Stimulated activated CD4-positive, alpha-beta T cell treated with anti-CD3 and anti-CD28 coated beads, Interleukin-4, amount 100 ng/mL, for 4 hours (primary cell): ENCODE results near the gene NTNG1.

ENCODE experiments used
- DNase-seq, 2 experiments: peaks; one replicate each; pipeline ENCODE4 v3.0.0-alpha.2; 2020

The NTNG1 gene

GRCh38 chr1:107467811-107468210 is 327.0 kb downstream of the NTNG1 start:
- DNase-seq: no peak

DNA sequence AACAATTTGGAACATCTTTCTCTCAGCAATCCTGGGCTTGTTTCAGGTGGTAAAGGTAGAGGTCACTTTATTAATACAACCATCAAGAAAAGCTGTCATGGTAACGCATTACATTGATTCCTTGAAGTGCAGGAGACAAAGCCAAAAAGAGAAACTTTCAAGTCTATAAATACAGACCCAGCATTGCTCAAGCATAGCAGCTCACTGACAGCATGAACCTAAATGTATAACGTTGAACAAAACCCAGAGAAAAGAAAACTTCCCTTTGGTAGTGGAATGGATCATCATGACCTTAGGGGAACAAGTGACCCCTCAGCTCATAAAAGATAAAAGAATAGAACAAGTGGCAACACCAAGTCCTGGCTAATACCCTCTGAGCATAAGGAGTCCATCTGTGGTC is 332.2 kb downstream of the NTNG1 start:
- DNase-seq: no peak

- DNase-seq: no peak
Observed at GRCh38 chr1:107474877-107475612, 334.2 kb downstream of the NTNG1 start.

DNA sequence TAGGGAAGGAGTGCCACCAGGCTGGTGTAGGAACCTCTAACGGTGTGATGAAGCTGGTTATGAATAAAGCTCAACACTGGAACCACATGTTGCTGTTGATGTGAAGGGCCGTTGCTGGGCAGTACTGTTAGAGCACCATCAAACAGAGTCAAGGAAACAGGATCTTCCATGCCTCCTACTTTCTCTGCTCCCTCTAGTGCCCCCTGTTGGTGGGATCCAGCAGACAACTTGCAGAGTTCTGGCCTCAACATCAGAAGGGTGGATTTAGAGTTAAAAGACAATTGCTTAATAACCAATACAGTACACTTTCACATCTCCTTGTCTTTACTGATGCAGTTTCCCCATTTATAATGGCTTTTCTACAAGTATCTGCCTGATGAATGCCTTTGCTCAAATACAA is 336.4 kb downstream of the NTNG1 start:
- DNase-seq: no peak

DNA sequence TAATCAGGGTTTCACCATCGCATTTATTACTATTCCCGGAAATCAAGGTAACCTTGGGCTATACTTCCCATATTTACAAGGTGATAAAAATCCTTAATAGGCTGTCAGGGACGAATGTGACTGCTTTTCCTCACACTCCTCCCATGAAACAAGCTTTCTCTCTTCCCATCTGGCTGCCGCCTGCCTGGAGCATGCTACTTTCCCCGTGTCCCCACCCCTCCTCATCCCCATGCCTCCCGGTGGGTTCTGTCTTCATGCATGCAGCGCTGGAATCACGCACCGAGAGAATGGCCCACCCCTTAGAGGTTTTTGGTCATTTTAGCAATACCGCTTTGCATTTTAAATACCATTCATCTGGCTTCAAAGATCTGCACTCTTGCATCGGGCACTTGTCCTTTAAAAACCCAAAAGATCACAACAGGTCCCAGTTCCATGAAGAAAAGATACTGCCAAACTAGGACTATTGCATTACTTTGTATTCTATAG is 339.1 kb downstream of the NTNG1 start:
- DNase-seq: no peak

- no peak for DNase-seq
Observed at GRCh38 chr1:107480548-107481415, 339.9 kb downstream of the NTNG1 start.

GRCh38 chr1:107481756-107482384 is 341.0 kb downstream of the NTNG1 start:
- no peak for DNase-seq

DNA sequence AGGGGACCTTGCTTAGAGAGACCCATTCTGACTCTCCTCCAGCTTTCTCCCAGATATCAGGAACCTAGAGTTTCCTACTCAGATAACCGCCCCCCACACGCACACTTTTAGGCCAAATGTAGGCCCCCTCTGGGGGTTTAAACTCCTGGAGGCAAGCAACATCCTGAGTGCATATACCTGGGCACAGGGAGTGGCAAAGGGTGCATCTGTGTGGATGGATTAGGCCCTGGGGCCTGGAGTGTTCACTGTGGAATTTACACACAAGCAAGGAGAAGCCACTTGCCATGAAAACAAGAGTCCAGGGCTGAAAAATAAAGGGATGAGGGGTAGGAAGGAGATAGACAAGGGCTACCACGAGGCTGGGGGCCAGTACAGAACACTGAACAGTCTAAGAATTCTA is 343.1 kb downstream of the NTNG1 start:
- no peak for DNase-seq

- DNase-seq: no peak
Observed at GRCh38 chr1:107486349-107486748, 345.5 kb downstream of the NTNG1 start.

GRCh38 chr1:107487506-107487905 is 346.7 kb downstream of the NTNG1 start:
- DNase-seq: no peak

DNA sequence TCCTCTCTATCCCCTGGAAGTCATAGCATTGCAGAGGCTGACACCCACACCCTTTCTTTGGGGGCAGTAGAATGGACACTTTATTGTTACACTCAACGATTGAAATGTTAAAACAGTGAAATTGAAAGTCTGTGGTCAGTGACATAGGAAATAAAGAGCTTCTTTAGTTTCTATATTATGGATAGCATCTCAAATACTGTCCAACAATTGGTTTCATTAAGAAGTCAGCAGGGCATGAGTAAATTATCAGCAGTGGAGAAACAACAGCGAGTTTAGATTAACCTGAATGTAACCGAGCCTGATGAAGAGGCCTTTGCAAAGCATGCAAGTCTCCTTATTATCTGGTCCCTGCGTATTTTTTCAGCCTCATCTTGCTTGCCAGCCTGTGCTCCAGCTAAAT is 350.7 kb downstream of the NTNG1 start:
- no peak for DNase-seq

DNA sequence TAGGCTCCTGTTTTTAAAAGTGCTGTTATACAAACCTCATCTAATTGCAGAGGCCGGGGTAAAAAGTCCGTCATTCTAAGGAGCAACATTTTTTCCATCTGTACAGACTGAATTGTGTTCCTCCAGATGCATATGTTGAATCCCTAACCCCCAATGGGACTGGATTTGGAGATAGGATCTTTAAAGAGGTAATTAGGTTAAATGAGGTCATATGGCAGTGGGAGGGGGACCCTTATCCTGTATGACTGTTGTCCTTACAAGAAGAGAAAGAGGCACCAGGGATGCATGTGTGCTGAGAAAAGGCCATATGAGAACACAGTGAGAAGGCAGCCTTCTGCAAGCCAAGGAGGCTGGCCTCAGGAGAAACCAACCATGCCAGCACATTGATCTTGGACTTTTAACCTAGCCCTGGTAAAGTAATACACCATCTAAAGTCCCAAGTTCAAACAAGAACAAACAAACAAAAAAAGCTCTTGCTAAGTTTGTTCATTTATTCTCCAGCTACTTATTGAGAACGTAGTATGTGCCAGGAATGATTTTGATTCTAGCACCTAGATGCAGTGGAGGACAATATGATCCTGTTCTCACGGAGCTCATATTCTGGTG is 352.4 kb downstream of the NTNG1 start:
- no peak for DNase-seq

GRCh38 chr1:107494061-107494460 is 353.2 kb downstream of the NTNG1 start:
- DNase-seq: no peak

DNA sequence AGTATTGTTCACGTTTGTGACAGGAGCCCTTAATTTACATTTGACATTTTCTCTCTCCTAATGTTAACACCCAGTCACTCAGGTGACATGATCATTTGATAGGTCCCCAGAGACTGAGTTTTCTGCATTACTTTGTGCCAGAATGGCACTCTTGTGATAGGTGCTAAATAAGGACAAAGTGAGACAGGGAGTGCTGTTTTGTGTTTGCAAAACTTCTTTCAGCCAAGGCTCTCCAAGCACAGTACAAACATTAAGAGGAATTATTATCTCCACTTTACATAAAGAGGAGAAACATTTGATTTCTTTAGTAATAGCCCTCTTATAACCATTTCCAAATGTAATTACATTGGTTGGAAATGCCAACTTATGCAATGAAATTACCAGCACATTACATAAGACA is 355.2 kb downstream of the NTNG1 start:
- no peak for DNase-seq

DNA sequence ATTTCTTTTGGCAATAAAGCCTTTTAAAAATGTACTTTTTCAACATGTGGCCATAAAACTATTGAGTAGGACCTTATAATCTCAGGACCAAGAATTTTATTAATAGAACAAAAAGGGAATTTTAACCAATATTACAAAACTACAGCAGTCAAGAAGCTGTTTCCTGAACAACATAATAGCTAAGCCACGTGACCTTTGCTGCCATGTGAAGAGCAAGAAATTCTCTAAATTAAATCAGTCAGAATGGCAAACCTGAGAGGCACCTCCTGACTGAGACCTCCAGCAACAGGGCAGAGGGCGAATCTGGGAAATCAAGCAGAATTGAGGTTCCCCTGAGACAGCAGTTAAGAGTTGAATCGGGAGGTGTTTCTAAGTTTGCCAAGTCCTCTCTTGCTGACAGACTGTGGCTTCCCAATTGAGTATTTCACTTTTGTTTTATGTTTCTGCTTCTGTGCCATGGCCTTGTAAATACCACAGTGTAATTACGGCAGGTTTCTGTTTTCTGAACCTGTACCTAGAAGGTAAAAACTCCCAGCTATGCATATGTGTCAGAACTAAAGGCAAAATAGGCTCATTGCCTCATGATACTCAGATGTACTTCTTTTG is 358.4 kb downstream of the NTNG1 start:
- DNase-seq: no peak

- DNase-seq: no peak
Observed at GRCh38 chr1:107501081-107501605, 360.3 kb downstream of the NTNG1 start.

- DNase-seq: no peak
Observed at GRCh38 chr1:107510347-107510746, 369.5 kb downstream of the NTNG1 start.

GRCh38 chr1:107512836-107513235 is 372.0 kb downstream of the NTNG1 start:
- no peak for DNase-seq

- no peak for DNase-seq
Observed at GRCh38 chr1:107514841-107515240, 374.0 kb downstream of the NTNG1 start.

GRCh38 chr1:107515702-107516101 is 374.9 kb downstream of the NTNG1 start:
- no peak for DNase-seq

- no peak for DNase-seq
Observed at GRCh38 chr1:107523061-107523460, 382.2 kb downstream of the NTNG1 start.

DNA sequence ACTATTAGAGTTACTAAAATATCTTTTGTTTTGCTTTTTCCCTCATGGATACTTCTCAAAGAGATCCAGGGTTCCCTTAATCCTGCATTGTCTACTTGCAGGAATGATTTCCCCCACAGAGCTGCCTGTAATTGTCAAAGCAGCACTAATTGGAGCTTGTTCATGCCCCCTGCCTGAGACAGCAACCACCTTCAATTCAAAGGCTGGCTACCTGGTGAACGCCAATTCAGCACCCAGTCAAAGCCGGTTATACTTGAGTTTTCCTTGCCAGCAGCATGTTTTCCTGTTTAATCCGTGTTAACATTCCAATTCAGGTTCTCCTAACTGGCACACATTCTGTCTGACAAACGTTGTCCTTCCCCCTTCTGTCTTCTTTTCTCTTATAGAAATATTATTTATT is 382.9 kb downstream of the NTNG1 start:
- DNase-seq: no peak

- DNase-seq: no peak
Observed at GRCh38 chr1:107524301-107524700, 383.5 kb downstream of the NTNG1 start.
